CD4-positive, alpha-beta T cell treated with Interleukin-2 at 100 ng/mL for 4 hours (primary cell): ENCODE results near the gene IRGC.
"Not testable (repeated sequence)": the region's sequence is repeated elsewhere in the genome, so short reads cannot be mapped to it uniquely, and the experiment has no call there.

ENCODE experiments used
- DNase-seq: peaks from one replicate; pipeline ENCODE4 v3.0.0-alpha.2; 2020; ENCODE audit warnings: low spot score

IRGC gene

DNA sequence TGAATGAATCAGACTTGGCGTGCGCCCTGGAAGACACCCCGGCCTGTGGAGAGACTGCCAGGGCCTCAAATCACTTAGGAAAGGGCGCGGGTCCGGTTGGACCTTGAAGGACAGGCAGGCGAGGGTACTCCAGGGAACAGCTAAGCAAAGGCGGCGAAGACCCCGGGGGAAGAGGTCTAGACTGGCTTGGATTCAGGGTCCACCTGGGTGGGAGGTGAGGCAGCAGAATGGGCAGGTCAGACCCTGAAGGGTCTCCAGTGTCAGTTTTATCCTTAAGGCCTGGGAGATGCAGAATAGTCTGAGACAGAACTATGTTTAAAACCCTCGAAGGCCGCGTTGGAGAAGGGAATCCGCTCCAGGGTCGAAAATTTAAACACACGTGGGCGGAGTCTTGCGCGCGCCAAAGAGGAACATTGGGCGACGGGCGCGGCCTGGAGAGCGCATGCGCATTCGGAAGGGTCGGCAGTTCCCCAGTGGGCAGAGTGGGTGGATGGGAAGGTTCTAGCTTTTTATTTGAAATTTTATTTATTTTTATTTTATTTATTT lies 39.5 kb downstream of the IRGC start:
- DNase-seq: peak; percentile 79

DNA sequence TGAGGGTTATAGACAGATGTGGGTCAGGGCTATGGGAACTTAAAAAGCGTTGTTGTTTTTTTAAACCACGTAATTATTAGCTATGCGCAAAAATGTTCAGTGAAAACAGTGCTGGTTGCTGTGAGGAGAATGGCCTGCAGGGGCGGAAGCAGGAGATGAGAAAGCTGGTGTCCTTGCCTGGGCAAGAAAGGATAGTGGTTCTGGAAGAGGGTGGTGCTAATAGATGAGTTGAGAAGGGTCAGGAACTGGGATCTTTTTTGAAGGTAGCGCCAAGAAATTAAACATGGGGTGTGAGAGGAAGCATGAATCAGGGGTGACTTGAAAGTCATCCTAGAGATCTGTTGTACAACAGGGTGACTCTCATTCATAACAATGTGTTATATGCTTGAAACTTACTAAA lies 43.6 kb downstream of the IRGC start:
- no peak for DNase-seq

DNA sequence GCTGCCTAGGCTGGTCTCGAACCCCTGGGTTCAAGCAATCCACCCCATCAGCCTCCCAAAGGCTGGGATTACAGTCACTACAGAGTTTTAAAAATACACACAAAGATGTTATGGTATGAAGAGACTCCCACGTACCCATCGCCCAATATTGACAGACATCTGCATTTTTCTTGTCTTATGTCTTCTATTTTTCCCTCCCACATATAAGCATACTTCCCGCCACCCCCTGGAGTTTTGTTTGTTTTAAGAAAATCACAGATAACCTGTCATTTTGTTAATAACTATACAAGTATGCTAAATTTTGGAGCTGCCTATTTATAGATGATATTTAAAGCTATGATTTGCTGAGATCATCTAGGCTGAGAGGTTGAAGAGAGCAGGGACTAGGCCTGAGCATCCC lies 45.1 kb downstream of the IRGC start:
- no peak for DNase-seq

DNA sequence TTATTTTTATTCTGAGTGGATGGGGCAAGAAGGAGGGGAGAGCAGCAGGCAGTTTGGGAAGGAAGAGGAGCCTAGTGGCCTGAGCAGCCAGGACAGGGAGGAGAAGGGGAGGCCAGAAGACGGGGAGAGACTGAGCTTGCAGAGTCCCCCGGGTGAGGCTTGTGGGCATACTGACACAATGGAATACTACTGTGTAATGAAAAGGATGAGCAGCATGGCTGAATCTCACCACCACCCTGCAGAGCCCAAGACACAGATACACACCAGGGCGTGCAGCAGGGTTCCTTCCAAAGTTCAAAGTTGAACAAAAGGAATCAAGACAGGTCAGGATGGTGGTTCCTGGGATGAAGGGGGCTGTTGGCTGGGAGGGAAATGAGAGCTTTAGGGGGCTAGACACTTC lies 46.9 kb downstream of the IRGC start:
- DNase-seq: no peak

DNA sequence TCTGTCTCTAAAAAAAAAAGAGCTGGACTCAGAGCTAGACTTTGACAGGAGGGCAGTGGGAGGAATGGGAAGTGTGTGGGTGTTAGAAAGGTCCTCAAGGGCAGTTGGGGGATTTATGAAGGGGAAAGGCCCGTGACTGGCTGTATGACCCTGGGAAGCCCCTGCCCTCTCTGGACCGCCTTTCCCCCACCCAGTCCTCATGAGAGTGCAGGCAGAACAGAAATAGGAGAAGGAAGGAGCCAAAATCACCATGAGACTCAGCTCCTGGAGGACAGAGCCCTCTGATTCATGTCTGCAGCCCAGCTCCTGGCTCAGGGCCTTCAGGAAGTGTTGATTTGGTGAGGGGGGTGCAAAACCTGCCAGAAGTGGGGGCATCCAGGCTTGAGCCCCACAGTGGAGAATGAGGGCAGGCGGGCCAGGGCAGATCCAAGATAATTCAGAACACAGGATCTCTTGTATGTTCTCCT lies 47.6 kb downstream of the IRGC start:
- DNase-seq: no peak

DNA sequence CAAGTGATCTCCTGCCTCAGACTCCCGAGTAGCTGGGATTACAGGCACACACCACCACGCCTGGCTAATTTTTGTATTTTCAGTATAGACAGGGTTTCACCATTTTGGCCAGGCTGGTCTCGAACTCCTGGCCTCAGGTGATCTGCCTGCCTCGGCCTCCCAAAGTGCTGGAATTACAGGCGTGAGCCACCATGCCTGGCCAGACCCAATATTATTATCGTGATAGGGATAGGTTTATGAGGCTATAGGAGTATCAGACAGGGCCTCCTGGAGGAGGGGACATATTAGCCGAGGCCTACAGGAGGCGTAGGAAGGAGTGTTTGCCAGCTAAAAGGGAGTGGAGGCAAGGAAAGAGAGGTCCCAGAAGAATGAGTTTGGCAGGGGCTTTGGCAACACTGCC lies 48.8 kb downstream of the IRGC start:
- DNase-seq: not testable (repeated sequence)

DNA sequence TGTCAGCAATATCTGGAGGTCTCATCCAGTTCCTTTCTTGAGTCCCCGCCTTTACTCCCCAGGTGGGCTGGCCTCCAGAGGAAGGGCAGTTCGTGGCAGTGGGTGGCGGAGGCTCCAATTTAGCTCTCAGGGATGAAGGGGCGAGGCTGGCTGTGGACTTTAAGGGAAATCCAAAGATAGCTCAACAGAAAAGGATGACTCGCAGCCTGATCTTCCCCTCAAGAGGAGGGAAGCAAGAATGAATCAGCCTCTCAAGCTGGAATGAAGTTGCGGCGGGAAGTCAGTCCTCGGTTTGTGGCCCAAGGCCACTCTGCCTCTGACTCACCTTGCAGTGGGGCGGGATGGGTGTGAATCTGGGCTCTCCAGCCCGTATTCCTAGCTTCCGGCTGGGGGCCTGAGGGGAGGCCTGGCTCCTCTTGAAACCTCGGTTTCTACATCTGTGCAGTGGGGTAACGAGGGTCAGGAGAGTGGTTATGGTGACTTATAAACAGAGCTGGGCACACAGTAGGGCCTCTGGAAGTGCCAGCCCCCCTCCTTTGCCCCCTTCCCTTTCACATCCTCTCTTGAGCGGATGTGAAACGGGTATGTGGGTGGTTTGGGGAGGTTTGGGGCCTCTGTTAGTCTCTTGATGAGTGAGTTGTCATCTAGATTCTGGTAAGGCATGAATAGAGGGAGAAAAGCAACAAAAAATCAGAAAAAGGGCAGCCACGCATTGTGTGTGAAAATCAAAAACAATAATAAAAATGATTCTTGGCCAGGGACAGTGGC lies 49.4 kb downstream of the IRGC start:
- peak; percentile 82 for DNase-seq

DNA sequence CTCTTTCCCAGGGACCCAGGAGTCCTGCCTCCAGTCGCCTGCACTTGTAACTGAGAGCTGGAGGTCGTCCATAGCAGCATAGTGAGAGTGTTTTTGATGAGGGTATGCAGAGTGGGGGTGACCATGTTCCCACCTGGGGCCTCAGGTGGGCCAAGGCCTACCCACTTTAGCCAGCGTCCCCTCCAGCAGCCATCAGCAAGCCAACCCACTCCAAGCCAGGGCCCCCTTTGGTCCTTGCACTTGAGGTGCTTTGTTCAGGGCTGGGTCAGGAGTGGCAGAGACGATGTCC lies 50.8 kb downstream of the IRGC start:
- DNase-seq: no peak

DNA sequence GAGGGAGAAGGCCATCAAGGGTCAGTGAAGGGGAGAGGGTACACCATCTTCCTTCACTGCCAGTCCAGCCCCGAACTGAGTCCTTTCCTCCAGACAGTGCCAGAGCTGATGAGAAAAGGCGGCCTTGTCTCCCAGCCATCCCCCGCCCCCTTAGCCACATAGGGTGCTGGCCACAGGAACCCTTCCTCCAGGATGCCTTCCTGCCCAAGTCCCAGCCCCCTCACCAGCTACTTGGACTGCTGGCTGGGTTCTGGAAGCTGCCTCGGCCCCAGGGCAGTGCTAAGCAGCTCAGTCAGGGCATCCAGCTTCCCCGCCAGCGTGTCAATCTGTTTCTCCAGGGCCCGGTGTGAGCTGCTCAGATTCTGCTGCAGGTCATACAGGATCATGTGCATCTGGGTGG lies 51.4 kb downstream of the IRGC start:
- no peak for DNase-seq

DNA sequence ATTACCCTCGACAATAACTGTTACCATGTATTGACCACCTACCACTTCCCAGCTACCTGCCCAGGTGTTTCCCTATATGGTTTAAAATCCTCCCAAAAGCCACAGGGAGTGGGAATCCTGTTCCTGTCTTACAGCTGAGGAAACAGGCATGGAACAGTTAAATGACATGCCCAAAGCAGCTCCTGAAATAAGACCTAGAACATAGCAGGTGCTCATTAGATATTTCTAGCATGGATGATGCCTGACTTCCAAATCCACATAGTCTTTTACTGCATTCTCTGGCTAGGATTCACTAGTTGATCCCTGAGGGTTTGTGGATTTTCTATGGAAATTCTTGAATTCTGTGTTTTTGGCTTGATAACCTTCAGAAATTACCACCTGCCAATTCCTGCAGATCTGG lies 51.9 kb downstream of the IRGC start:
- DNase-seq: no peak

DNA sequence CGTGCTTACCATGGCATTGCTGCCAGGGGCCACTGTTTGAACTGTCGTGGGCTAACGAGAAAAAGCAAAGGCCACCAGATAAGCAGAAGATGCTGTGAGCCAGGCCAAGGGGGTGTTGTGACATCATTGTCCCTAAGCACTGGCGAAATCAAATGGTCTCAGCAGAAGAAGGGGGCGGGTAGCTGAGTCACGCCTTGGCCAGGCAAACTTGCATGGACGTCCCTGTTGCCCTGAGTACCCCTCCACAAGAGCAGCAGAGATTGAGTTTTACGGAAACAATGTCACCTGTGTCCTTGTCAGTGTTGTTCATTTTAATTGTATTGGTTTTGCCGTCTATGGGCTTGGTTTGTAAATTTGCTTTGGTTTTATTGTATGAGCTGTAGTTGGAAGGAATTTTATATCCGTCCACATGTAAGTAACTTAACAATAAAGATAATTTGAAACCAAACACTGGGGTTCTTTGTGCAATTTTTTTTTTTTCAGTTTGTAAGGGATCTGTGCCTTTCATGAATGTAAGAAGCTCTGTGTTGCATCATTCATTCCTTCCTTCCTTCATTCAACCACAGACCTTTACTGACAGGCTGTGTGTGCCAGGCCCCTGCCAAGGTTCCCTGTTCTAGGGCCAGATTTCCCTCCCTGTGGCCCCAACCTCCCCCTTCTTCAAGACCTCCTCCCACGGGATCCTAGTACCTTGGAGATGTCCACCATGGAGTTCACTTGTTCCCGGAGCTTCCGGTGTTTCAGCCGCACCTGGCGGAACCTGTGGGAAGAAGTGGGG lies 52.6 kb downstream of the IRGC start:
- DNase-seq: no peak

DNA sequence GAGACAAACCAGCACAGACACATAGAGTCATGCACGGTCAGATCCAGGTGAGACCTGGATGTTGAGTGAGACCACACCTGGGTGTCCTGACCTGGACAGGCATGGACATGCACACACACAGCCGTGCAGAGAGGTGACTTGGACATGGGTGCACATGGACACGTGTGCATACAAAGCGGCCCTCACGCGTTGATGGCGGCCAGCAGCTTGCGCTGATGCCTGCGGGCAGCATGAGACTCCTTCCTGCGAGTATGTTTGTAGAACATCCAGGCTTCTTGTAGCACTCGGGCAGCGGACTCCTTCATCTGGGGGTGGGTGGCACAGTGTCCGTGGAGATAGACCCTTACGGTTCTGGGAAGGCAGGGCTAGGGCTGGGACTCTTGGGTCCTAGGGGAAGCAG lies 53.4 kb downstream of the IRGC start:
- DNase-seq: no peak
